CD4-positive, alpha-beta T cell (primary cell): ENCODE data around the gene ANKRD35. TPM values are rescaled to one million over a fixed set of nuclear protein-coding genes. Genes with fewer than 3 reads are reported as not detected.

Experiments
- ATAC-seq: fragments of 200-7000 bp; cut with Tn5 transposase; one replicate; pipeline ENCODE4 v1.10.0; 2022; ENCODE audit warnings: mild to moderate bottlenecking; ENCODE audit not compliant: poor library complexity
- CTCF ChIA-PET: fragments of 350-600 bp; sonication (Branson Sonifier 250); formaldehyde crosslinking; loops from one replicate; lab custom pipeline; 2021; ENCODE audit warnings: antibody characterized with exemption, inconsistent platforms; lab: Charles Lee
- POLR2A ChIA-PET: fragments of 350-600 bp; sonication (Branson Sonifier 250); formaldehyde crosslinking; loops from one replicate; lab custom pipeline; 2021; ENCODE audit warnings: antibody characterized with exemption, inconsistent platforms; lab: Charles Lee
- DNase-seq, 14 experiments: peaks; one replicate each; pipeline ENCODE4 v3.0.0-alpha.2; 2013 to 2020; ENCODE audit warnings: mixed read lengths in 2 of 14
- H3K27ac ChIP-seq, 2 donors: one replicate each; pipeline versions ENCODE4 v1.5.1 to v1.7.0; 2013; ENCODE audit warnings: low read length in 2 of 2, low read depth in 1 of 2, mild to moderate bottlenecking in 1 of 2
- H3K27me3 ChIP-seq, 2 experiments: 1 replicate in 1 of 2; 2 replicates in 1 of 2; pipeline versions ENCODE4 v1.6.1 to v1.7.0; 2013; ENCODE audit warnings: low read length in 2 of 2, control low read depth in 1 of 2, mild to moderate bottlenecking in 1 of 2, moderate library complexity in 1 of 2; ENCODE audit not compliant: insufficient read depth in 2 of 2, control insufficient read depth in 1 of 2
- H3K36me3 ChIP-seq: one replicate; pipeline ENCODE4 v1.6.1; 2013; ENCODE audit warnings: low read length, control low read depth; ENCODE audit not compliant: insufficient read depth
- H3K4me1 ChIP-seq: one replicate; pipeline ENCODE4 v1.6.1; 2013; ENCODE audit warnings: low read length, control low read depth; ENCODE audit not compliant: insufficient read depth
- H3K4me3 ChIP-seq: one replicate; pipeline ENCODE4 v1.5.1; 2013; ENCODE audit warnings: mild to moderate bottlenecking, low read length, moderate library complexity
- H3K9me3 ChIP-seq, 2 experiments: 1 replicate in 1 of 2; 2 replicates in 1 of 2; pipeline versions ENCODE4 v1.6.1 to v1.7.0; 2013; ENCODE audit warnings: low read length in 2 of 2, mild to moderate bottlenecking in 2 of 2, control low read depth in 1 of 2, moderate library complexity in 1 of 2; ENCODE audit not compliant: control insufficient read depth in 1 of 2, insufficient read depth in 1 of 2
- H3K27ac Mint-ChIP-seq: one replicate; pipeline ENCODE4 v1.8.0; 2020; ENCODE audit warnings: mixed read lengths
- H3K27me3 Mint-ChIP-seq: one replicate; pipeline ENCODE4 v1.8.0; 2021; ENCODE audit warnings: mixed read lengths
- H3K36me3 Mint-ChIP-seq: one replicate; pipeline ENCODE4 v1.8.0; 2021; ENCODE audit warnings: low read depth, mixed read lengths
- H3K4me1 Mint-ChIP-seq: one replicate; pipeline ENCODE4 v1.8.0; 2021; ENCODE audit warnings: low read depth, mixed read lengths
- H3K4me3 Mint-ChIP-seq: one replicate; pipeline ENCODE4 v1.8.0; 2020; ENCODE audit warnings: mild to moderate bottlenecking, mixed read lengths
- H3K9me3 Mint-ChIP-seq: one replicate; pipeline ENCODE4 v1.8.0; 2020; ENCODE audit warnings: mixed read lengths
- intact Hi-C, 2 experiments: fragments of 100-400 bp; cut with DNase I in 1 of 2; cut with micrococcal nuclease in 1 of 2; formaldehyde crosslinking; loops; one replicate each; pipeline versions ENCODE4 v1.15.1 to v1.9.0; 2023 to 2025; cut with DNase I, micrococcal nuclease
- total RNA-seq, 174 experiments: library from RNA in 2 of 174; stranded (reverse) in 2 of 174; gene quantifications; one replicate each; pipeline ENCODE4 v1.2.3 and lab custom pipeline; 2021 to 2026
- TF ChIP-seq, protein P1 (sequence below): fragments of 200-600 bp; IDR thresholded peaks from one replicate; pipeline ENCODE4 v1.8.0; 2022; ENCODE audit warnings: antibody characterized with exemption, mild to moderate bottlenecking

The ANKRD35 gene
- total RNA-seq, 2 experiments from 2014 or later: 0.11 TPM; not detected in 1

DNA sequence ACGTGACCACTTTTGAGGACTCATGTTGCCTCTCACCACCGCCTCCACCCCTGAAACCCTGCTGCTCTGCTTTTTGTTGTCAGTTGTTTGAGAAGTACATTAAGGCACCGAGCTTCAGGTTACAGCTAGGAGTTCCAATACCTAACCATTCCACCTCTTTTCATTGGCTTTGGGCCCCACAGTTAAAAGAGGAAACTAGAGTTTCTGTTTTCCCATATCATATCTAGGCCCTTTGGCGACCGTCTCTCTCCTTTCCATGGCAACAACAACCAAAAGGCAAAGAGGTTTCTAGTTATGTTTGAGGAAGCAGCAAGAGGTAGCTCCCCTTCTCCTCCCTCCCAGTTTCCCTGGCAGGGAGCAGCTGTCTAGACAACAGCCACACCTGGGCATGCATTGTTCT, 5.9 kb downstream of the ANKRD35 start:
- H3K27ac ChIP-seq: no peak overlapping the region
- Mint-ChIP-seq H3K4me3 (no peak overlapping the region), H3K27me3 (peaks cover 25% of the 10 kb centered on the region), H3K9me3 (no peaks in the 10 kb centered on the region), H3K36me3 (no peaks in the 10 kb centered on the region), H3K4me1 (peaks cover 4% of the 10 kb centered on the region), H3K27ac (no peak overlapping the region)
- H3K4me3 ChIP-seq: no peak overlapping the region
- DNase-seq (no peak), ATAC-seq (no peak)
- no peaks in the 10 kb centered on the region for H3K4me1 ChIP-seq
- ChIA-PET CTCF (interaction anchor here (1.1 to 2.7 kb wide), 2 partner anchors 12 to 34 kb away, joined by 3 to 12 read pairs; partner anchors contain the start of gene NUDT17), POLR2A (interaction anchor here (3.3 kb wide), 1 partner anchor 21 kb away, joined by 13 read pairs; the partner anchor contains the start of gene PIAS3)
- TF ChIP-seq, protein P1, sequence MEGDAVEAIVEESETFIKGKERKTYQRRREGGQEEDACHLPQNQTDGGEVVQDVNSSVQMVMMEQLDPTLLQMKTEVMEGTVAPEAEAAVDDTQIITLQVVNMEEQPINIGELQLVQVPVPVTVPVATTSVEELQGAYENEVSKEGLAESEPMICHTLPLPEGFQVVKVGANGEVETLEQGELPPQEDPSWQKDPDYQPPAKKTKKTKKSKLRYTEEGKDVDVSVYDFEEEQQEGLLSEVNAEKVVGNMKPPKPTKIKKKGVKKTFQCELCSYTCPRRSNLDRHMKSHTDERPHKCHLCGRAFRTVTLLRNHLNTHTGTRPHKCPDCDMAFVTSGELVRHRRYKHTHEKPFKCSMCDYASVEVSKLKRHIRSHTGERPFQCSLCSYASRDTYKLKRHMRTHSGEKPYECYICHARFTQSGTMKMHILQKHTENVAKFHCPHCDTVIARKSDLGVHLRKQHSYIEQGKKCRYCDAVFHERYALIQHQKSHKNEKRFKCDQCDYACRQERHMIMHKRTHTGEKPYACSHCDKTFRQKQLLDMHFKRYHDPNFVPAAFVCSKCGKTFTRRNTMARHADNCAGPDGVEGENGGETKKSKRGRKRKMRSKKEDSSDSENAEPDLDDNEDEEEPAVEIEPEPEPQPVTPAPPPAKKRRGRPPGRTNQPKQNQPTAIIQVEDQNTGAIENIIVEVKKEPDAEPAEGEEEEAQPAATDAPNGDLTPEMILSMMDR: no peak
- H3K27me3 ChIP-seq: peaks cover 13 to 18% of the 10 kb centered on the region in 2 experiments
- no peaks in the 10 kb centered on the region for H3K9me3 ChIP-seq
- intact Hi-C loops: no loop called here
- no peaks in the 10 kb centered on the region for H3K36me3 ChIP-seq

DNA sequence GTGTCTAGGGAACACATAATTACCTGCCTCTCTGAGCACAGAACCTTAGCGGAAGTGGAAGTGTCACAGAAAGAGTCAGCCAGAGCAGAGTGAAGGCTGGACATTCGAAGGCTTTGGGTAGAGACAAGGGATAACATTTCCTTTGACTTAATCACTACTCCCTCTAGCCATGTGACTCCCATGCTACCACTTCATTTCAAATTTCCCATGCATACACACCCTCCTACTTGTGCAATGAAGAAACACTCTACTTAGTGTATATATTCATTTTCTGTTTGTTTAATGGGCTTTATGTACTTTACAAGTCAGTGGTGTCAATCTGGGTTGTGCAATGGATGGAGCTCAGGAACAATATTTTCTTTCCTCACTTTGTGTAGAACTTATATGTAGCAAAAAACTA, 6.9 kb downstream of the ANKRD35 start:
- Mint-ChIP-seq H3K4me1 (no peaks in the 10 kb centered on the region), H3K27me3 (peaks cover 19% of the 10 kb centered on the region), H3K27ac (no peak overlapping the region), H3K9me3 (no peaks in the 10 kb centered on the region), H3K36me3 (no peaks in the 10 kb centered on the region), H3K4me3 (no peak overlapping the region)
- TF ChIP-seq, protein P1: no peak
- CTCF ChIA-PET: interaction anchor here (2.7 kb wide), 1 partner anchor 33 kb away, joined by 12 read pairs; the partner anchor contains the start of gene NUDT17
- no peak overlapping the region for H3K4me3 ChIP-seq
- no peaks in the 10 kb centered on the region for H3K9me3 ChIP-seq
- no peak overlapping the region for H3K27ac ChIP-seq
- no peak for ATAC-seq
- intact Hi-C loops: no loop called here
- no peaks in the 10 kb centered on the region for H3K36me3 ChIP-seq
- no peaks in the 10 kb centered on the region for H3K4me1 ChIP-seq
- no peak for DNase-seq
- POLR2A ChIA-PET: interaction anchor here (1.2 to 3.3 kb wide), 2 partner anchors 19 to 20 kb away, joined by 3 to 13 read pairs; partner anchors contain the start of gene PIAS3
- peaks cover 5 to 7% of the 10 kb centered on the region in 2 experiments for H3K27me3 ChIP-seq

DNA sequence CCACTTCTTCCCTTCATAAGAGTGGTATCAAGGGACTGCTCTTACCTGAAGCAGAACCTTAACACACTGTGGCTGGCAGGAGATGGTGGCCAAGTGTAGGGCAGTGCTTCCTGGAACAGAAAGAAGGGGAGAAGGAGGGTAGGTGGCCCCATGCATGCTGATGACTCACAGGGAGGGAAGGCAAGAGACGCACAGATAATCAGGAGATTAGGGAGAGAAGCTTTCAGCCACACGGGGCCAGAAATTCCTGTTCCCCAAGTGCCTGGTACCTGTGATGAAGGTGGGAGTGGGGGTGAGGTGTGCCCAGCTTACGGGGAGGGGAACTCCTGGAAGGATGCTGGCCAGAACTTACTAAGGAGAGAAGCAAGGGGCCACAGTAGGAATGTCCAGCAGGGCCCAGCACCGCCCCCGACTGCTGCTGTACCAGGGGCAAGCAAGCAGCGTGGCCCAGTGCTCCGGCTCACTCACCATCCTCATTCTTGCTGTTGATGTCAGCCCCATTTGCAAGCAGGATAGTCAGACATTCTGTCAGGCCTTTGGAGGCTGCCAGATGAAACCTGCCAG, 7.7 kb downstream of the ANKRD35 start:
- DNase-seq: no peak
- Mint-ChIP-seq H3K4me3 (no peak overlapping the region), H3K9me3 (no peaks in the 10 kb centered on the region), H3K36me3 (no peaks in the 10 kb centered on the region), H3K4me1 (peaks cover 1% of the 10 kb centered on the region), H3K27me3 (peaks cover 14% of the 10 kb centered on the region), H3K27ac (no peak overlapping the region)
- H3K27ac ChIP-seq: no peak overlapping the region
- peaks cover 0 to 2% of the 10 kb centered on the region in 2 experiments for H3K27me3 ChIP-seq
- no peaks in the 10 kb centered on the region for H3K36me3 ChIP-seq
- no peak for ATAC-seq
- no peak overlapping the region for H3K4me3 ChIP-seq
- POLR2A ChIA-PET: interaction anchor here (1.2 kb wide), 1 partner anchor 18 kb away, joined by 3 read pairs; no protein-coding TSS in a partner anchor
- intact Hi-C loops: no loop called here
- TF ChIP-seq, protein P1: no peak
- H3K9me3 ChIP-seq: no peaks in the 10 kb centered on the region
- no peaks in the 10 kb centered on the region for H3K4me1 ChIP-seq
- CTCF ChIA-PET: no interaction called here
